HG03103 (cell line): ENCODE results near the gene AMZ1.

Experiments used
- ATAC-seq: cut with Tn5 transposase; IDR thresholded peaks from one replicate; pipeline ENCODE4 v1.9.1; 2021; ENCODE audit warnings: low read depth; ENCODE audit not compliant: unreplicated experiment

The AMZ1 gene

DNA sequence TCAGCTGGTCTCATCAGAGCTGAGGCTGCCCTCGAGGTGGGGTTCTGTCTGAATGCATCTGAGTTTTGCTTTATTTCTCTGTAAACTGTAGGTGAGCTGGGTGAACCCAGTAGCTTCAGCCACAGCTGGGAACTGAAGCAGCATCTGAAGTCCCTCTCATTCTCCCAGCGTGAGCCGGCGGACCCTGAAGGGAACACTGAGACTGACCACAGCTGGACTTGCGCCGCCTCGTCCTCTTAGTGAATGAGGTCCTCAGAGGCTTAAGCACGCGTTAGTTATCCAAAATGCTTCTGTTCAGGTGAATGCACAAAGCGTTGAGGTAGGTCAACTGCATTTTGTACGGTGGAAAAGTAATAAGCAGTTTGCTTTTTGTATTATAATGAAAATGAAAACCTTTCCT, 76.6 kb downstream of the AMZ1 start:
- no peak for ATAC-seq
